ENCODE data around the gene ADGRL1.
"Not testable (repeated sequence)": the region's sequence is repeated elsewhere in the genome, so short reads cannot be mapped to it uniquely, and the experiment has no call there.

GRCh38 chr19:14195216-14195615 is 10.8 kb downstream of the ADGRL1 start:
- TF ChIP-seq, protein P1, sequence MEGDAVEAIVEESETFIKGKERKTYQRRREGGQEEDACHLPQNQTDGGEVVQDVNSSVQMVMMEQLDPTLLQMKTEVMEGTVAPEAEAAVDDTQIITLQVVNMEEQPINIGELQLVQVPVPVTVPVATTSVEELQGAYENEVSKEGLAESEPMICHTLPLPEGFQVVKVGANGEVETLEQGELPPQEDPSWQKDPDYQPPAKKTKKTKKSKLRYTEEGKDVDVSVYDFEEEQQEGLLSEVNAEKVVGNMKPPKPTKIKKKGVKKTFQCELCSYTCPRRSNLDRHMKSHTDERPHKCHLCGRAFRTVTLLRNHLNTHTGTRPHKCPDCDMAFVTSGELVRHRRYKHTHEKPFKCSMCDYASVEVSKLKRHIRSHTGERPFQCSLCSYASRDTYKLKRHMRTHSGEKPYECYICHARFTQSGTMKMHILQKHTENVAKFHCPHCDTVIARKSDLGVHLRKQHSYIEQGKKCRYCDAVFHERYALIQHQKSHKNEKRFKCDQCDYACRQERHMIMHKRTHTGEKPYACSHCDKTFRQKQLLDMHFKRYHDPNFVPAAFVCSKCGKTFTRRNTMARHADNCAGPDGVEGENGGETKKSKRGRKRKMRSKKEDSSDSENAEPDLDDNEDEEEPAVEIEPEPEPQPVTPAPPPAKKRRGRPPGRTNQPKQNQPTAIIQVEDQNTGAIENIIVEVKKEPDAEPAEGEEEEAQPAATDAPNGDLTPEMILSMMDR (IDR thresholded peaks at IDR 0.05; ENCODE audit: borderline replicate concordance, extremely low read depth, low read length, poor library complexity, severe bottlenecking): not testable (repeated sequence)
- TF ChIP-seq EZH2 (IDR thresholded peaks at IDR 0.05; ENCODE audit: borderline replicate concordance, low read depth, low read length, severe bottlenecking): not testable (repeated sequence)

Measured in DND-41 (cell line).